Measurements from ENCODE around the gene NAA50.

The NAA50 gene

DNA sequence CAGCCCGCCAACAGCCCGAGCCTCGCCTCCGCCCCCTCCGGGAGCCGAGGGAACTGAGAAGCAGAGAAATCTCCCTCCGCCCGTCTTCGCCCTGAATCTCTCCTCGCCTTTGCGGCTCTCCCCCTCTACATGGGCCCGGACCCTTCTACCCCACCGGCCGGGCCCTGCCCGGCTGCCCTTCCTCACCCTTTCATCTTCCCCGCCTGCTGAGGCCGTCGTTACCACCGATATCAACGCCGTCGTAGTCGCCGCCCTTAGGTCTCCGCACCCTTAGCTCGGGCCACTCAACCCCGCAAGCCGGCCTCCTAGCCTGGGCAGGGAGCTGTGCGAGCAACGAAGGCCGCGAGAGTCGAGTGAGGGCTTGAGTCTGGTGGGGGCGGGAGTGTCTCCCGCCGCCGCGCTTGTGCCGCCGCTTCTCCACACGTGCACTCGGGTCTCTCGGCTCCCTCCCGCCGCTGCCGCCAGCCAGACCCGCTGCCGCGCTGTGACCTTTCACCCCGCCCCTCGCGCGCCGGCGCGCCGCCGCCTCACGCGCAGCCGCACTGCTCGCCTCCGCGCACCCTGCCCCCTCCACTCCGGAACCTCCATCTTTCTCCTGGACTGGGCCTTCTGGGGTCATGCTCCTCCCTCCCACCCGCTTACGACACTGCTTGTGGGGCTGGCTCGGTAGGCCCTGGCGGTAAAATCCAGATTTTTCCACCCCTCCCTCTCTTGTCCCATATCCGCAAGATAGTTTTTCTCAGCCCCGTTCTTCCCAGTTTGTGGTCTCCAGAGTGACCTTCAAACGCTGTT lies at the start of gene NAA50:
Gene NAA50, minus strand, starts transcription at position 494 of the 792 bp plus-strand sequence. Its CDS starts 300 bp downstream, at position 194.
- peaks cover 12% of the 10 kb centered on the region for H3K36me3 Mint-ChIP-seq (ENCODE audit: low read depth)

DNA sequence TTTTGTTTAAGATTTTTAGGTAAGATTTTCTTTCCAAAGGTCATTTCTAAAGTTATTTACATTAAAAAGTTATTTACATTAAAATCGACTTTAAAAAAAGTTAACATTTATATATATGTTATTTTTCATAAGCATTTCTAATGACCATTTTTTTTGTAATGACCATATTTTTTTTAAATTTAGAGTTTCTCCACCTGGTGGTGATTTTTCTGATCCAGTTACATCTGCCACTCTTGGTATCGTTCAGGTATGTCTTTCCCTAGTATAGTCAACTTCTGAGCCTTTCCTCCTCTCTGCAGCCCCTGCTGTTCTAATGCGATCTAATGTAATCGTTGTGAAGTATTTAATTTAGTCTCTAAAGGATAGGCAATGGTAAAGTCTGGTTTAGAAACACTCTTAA lies 49.6 kb upstream of the NAA50 start:
- H3K4me3 Mint-ChIP-seq, result no peak overlapping the region
- H3K27me3 Mint-ChIP-seq (ENCODE audit: low read depth), result no peaks in the 10 kb centered on the region
- no peaks in the 10 kb centered on the region for H3K9me3 Mint-ChIP-seq
- no peak overlapping the region for H3K27ac Mint-ChIP-seq
- no peaks in the 10 kb centered on the region for H3K4me1 Mint-ChIP-seq (ENCODE audit: low read depth)
- peaks cover 17% of the 10 kb centered on the region for H3K36me3 Mint-ChIP-seq (ENCODE audit: low read depth)

More for the DNA sequence above, at the start of gene NAA50:
- peak within 1 kb of the TSS; percentile 100 for H3K27ac Mint-ChIP-seq
- no peaks in the 10 kb centered on the region for H3K27me3 Mint-ChIP-seq (ENCODE audit: low read depth)
- H3K9me3 Mint-ChIP-seq, result no peaks in the 10 kb centered on the region
- H3K4me1 Mint-ChIP-seq (ENCODE audit: low read depth), result peaks cover 58% of the 10 kb centered on the region
- H3K4me3 Mint-ChIP-seq, result peak within 1 kb of the TSS; percentile 97

DNA sequence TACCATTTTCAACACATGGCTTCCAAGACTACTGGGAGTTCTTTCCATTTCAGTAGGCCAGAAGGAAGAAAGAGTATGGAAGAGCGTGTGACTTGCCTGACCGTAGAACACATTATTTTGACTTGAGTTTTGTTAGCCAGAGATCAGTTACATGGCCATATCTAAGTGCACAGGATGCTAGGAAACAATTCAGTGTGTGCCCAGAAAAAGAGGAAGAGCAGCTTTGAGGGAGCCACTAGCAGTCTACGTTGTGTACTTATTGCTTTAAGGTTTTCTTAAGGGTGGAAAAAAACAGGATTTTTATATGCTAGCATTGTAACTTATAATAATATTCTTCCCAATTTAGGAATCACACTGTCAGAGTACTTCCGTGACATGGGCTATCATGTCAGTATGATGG lies 48.5 kb upstream of the NAA50 start:
- Mint-ChIP-seq H3K36me3 (ENCODE audit: low read depth) (peaks cover 14% of the 10 kb centered on the region), H3K9me3 (no peaks in the 10 kb centered on the region), H3K4me1 (ENCODE audit: low read depth) (no peaks in the 10 kb centered on the region), H3K27ac (no peak overlapping the region), H3K27me3 (ENCODE audit: low read depth) (no peaks in the 10 kb centered on the region), H3K4me3 (no peak overlapping the region)

DNA sequence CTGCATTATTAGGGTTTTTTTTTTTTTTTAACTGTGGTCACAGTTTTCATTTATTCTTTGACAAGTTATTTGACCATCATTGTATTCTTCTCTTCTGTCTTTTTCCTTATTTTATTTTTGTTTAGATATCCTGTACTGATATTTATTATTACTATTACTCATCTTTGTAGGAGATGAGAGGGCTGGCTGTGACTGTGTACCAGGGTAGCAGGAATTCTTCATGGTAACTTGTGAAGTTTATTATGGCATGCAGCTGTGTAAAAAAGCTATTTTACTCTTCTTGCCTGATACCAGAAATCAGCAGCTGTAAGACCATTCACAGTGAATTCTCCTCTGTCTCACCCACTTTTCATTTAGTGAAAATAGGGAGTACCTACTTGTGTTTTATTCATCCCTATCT lies 45.3 kb upstream of the NAA50 start:
- no peak overlapping the region for H3K27ac Mint-ChIP-seq
- H3K36me3 Mint-ChIP-seq (ENCODE audit: low read depth), result peaks cover 8% of the 10 kb centered on the region
- no peaks in the 10 kb centered on the region for H3K4me1 Mint-ChIP-seq (ENCODE audit: low read depth)
- no peaks in the 10 kb centered on the region for H3K9me3 Mint-ChIP-seq
- H3K27me3 Mint-ChIP-seq (ENCODE audit: low read depth), result no peaks in the 10 kb centered on the region
- no peak overlapping the region for H3K4me3 Mint-ChIP-seq

DNA sequence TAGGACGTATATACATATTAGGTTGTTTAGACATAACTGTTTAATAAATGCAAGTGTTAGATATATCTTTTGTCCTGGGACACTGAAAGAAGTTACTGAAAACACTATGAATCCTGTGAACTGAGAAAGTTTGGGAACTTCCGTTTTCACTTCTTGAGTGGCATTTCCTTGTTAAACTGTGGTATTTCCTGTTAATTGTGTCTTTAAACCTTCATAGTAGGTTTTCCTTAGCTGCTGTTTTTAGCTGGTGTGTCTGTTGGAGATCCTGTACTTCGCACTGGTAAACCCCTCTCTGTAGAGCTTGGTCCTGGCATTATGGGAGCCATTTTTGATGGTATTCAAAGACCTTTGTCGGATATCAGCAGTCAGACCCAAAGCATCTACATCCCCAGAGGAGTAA lies 37.9 kb upstream of the NAA50 start:
- Mint-ChIP-seq H3K27me3 (ENCODE audit: low read depth) (no peaks in the 10 kb centered on the region), H3K36me3 (ENCODE audit: low read depth) (peaks cover 7% of the 10 kb centered on the region), H3K4me3 (no peak overlapping the region), H3K9me3 (no peaks in the 10 kb centered on the region), H3K4me1 (ENCODE audit: low read depth) (peaks cover 6% of the 10 kb centered on the region), H3K27ac (peak overlapping the region; percentile 4)

DNA sequence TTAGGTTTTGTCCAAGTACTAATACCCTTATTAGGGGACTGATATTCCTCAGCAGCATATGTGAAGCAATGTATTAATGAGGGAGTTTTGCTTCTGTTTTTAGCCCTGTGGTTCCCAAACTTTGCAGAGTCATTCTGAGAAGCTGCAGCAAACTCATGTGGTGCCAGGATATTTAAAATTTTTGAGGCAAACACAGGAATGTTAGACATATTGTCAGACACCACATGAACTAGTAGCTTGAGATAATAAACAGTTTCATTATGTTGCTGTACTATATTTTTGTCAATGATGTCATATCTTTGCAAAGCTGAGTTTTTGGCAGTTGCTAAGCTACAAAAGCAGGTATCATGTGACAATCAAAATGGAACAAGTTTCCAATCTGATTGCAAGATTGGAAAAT lies 37.4 kb upstream of the NAA50 start:
- no peak overlapping the region for H3K4me3 Mint-ChIP-seq
- H3K36me3 Mint-ChIP-seq (ENCODE audit: low read depth), result peaks cover 7% of the 10 kb centered on the region
- no peak overlapping the region for H3K27ac Mint-ChIP-seq
- no peaks in the 10 kb centered on the region for H3K9me3 Mint-ChIP-seq
- peaks cover 6% of the 10 kb centered on the region for H3K4me1 Mint-ChIP-seq (ENCODE audit: low read depth)
- no peaks in the 10 kb centered on the region for H3K27me3 Mint-ChIP-seq (ENCODE audit: low read depth)

DNA sequence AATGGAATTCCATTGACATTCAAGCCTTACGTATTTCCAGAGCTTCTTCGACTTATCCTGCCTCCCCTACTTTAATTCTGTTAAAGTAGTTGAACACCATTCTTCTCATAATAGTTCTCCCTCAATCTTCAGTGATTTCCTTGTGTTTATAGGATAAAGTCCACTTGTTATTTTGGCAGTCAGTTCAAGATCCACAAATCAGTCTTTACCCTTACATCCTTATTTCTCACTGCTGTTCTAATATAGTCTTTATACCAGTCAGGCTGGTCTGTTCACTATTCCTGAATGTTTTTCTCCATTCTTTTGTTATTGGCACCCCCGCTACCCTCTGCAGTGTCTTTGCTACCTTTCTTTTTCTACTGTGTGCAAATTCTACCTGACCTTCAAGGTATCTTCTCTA lies 30.5 kb upstream of the NAA50 start:
- Mint-ChIP-seq H3K9me3 (no peaks in the 10 kb centered on the region), H3K4me3 (no peak overlapping the region), H3K27ac (no peak overlapping the region), H3K4me1 (ENCODE audit: low read depth) (peaks cover 5% of the 10 kb centered on the region), H3K36me3 (ENCODE audit: low read depth) (peaks cover 6% of the 10 kb centered on the region), H3K27me3 (ENCODE audit: low read depth) (no peaks in the 10 kb centered on the region)

DNA sequence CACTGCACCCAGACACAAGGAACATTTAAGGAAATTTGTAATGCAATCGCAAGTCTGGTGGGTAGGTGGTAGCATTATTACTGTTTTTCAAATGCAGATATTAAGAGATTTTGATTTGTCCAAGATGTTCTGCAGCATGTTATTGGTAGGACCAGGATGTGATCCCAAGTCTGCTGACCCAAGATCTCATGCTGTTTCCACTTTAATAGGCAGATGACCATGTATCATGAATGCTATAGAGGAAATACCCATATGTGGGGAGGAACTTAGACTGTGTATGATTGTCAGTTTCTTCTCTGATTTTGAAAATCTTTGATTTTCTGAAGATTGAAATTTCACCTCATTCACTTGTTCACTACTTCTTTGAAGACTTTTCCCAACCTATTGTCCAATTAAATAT lies 29.5 kb upstream of the NAA50 start:
- Mint-ChIP-seq H3K27ac (no peak overlapping the region), H3K9me3 (no peaks in the 10 kb centered on the region), H3K4me3 (no peak overlapping the region), H3K4me1 (ENCODE audit: low read depth) (peaks cover 5% of the 10 kb centered on the region), H3K27me3 (ENCODE audit: low read depth) (no peaks in the 10 kb centered on the region), H3K36me3 (ENCODE audit: low read depth) (peaks cover 4% of the 10 kb centered on the region)

DNA sequence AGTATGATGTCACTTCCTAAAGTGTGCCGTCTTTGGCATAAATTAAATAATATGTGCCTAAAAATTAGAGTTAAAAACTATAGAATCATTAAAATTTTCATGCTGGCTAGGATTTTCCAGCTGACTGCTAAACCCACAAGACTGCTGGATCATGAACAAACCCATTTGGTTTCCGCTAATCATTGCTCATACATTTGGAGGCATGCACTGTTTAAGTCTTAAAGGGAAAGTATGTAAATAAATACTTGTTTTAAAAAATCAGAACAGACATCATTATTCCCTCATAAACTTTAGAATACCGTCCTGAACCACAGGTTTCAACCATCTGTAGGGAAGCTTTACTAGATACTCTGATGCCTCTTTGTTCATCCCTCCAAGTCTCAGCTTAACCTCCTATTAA lies 27.3 kb upstream of the NAA50 start:
- Mint-ChIP-seq H3K9me3 (no peaks in the 10 kb centered on the region), H3K4me1 (ENCODE audit: low read depth) (peaks cover 9% of the 10 kb centered on the region), H3K27ac (no peak overlapping the region), H3K4me3 (no peak overlapping the region), H3K36me3 (ENCODE audit: low read depth) (no peaks in the 10 kb centered on the region), H3K27me3 (ENCODE audit: low read depth) (no peaks in the 10 kb centered on the region)

DNA sequence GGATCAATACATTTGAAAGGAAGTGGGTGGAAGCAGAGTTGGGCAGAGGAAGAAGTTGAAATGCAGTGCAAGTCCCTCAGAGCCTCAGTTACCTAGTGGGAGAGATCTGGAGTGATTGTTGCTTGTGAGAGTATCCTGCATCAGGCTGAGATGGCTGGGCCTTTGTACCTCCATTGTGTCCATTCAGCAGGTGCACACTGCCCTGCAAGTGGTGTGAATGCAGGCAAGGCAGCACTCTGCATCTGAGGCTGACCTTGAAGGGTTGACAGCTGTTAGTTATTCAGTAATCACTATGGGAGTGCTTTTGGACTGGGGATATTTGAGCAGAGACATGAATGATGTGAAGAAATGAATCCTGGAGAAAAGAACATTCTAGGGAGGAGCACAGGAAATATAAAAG lies 25.9 kb upstream of the NAA50 start:
- Mint-ChIP-seq H3K36me3 (ENCODE audit: low read depth) (no peaks in the 10 kb centered on the region), H3K27me3 (ENCODE audit: low read depth) (no peaks in the 10 kb centered on the region), H3K27ac (no peak overlapping the region), H3K4me3 (no peak overlapping the region), H3K4me1 (ENCODE audit: low read depth) (peaks cover 9% of the 10 kb centered on the region), H3K9me3 (no peaks in the 10 kb centered on the region)

DNA sequence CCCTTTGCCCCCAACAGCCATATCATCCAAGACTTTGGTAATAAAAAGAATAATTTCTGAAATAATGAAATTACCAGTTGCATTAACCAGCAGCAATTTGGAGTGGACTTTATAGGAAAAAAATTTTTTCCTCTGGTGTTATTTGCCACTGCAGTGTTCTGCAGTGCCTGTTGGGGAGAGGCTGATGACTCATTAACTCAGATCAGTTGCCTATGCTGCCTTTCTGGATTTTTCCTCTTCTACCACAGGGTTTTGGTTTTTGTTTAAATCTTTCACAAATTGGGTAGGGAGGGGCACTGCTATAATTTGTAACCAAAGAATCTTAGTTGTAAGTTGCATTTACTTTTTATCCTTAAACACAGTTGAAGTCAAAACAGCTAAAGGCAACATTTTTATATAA lies 23.5 kb upstream of the NAA50 start:
- Mint-ChIP-seq H3K36me3 (ENCODE audit: low read depth) (no peaks in the 10 kb centered on the region), H3K4me1 (ENCODE audit: low read depth) (peaks cover 9% of the 10 kb centered on the region), H3K9me3 (no peaks in the 10 kb centered on the region)

DNA sequence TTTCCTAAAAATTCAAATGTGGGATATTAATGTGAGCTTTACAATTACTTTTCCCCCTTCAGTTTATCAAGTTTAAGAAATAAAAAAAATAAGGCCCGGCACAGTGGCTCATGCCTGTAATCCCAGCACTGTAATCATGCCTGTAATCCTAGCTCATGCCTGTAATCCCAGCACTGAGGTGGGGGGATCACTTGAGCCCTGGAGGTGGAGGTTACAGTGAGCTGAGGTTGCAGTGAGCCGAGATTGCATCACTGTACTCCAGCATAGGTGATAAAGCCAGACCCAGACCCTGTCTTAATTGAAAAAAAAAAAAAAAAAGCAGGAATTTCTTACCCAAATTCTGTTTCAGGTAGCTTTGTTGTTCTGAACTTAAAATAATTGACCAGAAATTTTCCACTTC lies 18.6 kb upstream of the NAA50 start:
- Mint-ChIP-seq H3K4me3 (no peak overlapping the region), H3K9me3 (no peaks in the 10 kb centered on the region), H3K27me3 (ENCODE audit: low read depth) (no peaks in the 10 kb centered on the region), H3K4me1 (ENCODE audit: low read depth) (peaks cover 3% of the 10 kb centered on the region), H3K27ac (no peak overlapping the region), H3K36me3 (ENCODE audit: low read depth) (no peaks in the 10 kb centered on the region)

More for the DNA sequence above, 23.5 kb upstream of the NAA50 start:
- no peaks in the 10 kb centered on the region for H3K27me3 Mint-ChIP-seq (ENCODE audit: low read depth)
- H3K4me3 Mint-ChIP-seq, result no peak overlapping the region
- H3K27ac Mint-ChIP-seq, result no peak overlapping the region

DNA sequence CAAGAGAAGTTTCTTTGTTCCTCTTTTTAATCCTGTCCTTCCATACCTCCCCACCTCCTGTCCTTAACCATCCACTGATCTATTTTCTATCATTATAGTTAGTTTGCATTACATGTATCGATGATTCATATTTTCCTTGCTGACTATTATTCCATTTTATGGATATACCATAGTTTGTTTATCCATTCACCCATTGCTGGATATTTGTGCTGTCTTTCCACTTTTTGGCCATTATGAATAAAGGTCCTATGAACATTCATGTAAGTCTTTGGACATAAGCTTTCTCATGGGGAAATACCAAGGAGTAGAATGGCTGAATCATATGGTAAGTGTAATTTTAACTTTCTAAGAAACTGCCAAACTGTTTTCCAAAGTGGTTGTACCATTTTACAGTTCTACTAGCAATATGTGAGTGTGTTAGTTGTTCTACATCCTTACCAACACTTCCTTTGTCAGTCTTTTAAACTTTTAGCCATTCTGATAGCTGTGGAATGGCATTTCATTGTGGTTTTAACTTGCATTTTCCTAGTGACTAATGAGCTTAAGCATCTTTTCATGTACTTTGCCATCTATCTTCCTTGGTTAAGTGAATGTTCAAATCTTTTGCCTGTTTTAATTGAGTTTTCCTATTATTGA lies 12.5 kb upstream of the NAA50 start:
- Mint-ChIP-seq H3K36me3 (ENCODE audit: low read depth) (peaks cover 8% of the 10 kb centered on the region), H3K9me3 (peaks cover 8% of the 10 kb centered on the region), H3K4me1 (ENCODE audit: low read depth) (peaks cover 2% of the 10 kb centered on the region), H3K27me3 (ENCODE audit: low read depth) (no peaks in the 10 kb centered on the region), H3K4me3 (no peak overlapping the region), H3K27ac (no peak overlapping the region)

DNA sequence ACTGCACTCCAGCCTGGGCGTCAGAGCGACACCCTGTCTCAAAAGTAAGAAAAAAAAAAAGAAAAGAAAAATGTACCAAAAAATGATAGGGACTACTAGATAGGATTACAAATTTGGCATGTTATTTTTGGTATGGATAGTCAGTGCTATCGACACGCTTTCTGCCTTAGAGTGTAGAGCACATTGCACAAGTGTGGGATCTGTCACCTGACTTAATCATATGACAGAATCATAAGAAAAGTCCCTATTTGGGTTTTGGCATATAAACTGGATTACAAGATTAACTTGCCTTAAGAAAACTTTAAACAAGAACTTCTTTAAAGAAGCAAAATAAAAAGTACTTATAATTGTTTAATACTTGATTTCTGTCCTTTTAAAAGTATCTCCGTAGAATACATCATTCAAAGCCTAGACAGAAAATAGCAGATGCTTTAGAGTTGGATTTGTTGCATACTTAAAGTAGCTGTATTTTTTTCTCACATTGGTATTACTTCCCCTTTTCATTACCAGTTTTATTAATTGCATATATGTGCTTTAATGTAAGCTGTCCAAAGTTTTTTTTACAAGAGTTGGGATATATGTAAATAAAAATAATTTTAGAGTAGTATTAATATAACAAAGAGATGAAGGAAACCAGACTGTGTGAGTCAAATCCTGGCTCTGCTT lies 8.6 kb upstream of the NAA50 start:
- H3K27me3 Mint-ChIP-seq (ENCODE audit: low read depth), result no peaks in the 10 kb centered on the region
- H3K27ac Mint-ChIP-seq, result no peak overlapping the region
- no peak overlapping the region for H3K4me3 Mint-ChIP-seq
- H3K36me3 Mint-ChIP-seq (ENCODE audit: low read depth), result peaks cover 10% of the 10 kb centered on the region
- peaks cover 8% of the 10 kb centered on the region for H3K9me3 Mint-ChIP-seq
- H3K4me1 Mint-ChIP-seq (ENCODE audit: low read depth), result peaks cover 6% of the 10 kb centered on the region
